ENCODE data around the gene NELFA. TPM values are rescaled to one million over a fixed set of nuclear protein-coding genes. Genes with fewer than 3 reads are reported as not detected.

NELFA gene
- total and polyA plus RNA-seq, 5 donors from 2014 or later: 20.2 to 50.7 (median 28.0) TPM

- Mint-ChIP-seq H3K27me3 (peaks cover 49% of the 10 kb centered on the region), H3K36me3 (no peaks in the 10 kb centered on the region), H3K9me3 (no peaks in the 10 kb centered on the region), H3K27ac (no peak overlapping the region), H3K4me1 (peaks cover 0 to 2% (median 0%) of the 10 kb centered on the region in 4 donors), H3K4me3 (no peak overlapping the region)
- ATAC-seq (ENCODE audit: low read depth in 2 of 2) (no peak), DNase-seq (no peak)
- H3K27me3 ChIP-seq (ENCODE audit: control insufficient read depth, insufficient read depth, low read length): peaks cover 8% of the 10 kb centered on the region
- no peaks in the 10 kb centered on the region for H3K36me3 ChIP-seq (ENCODE audit: control insufficient read depth, insufficient read depth, low read length)
- H3K4me1 ChIP-seq (ENCODE audit: control insufficient read depth, insufficient read depth, low read length, poor library complexity, severe bottlenecking): peaks cover 4% of the 10 kb centered on the region
- H3K4me3 ChIP-seq (ENCODE audit: low read depth, low read length): no peak overlapping the region
- no peak overlapping the region for H3K27ac ChIP-seq (ENCODE audit: insufficient read depth, low read length, poor library complexity, severe bottlenecking)
- H3K9me3 ChIP-seq (ENCODE audit: control insufficient read depth in 2 of 2, low read length in 2 of 2): no peaks in the 10 kb centered on the region
Observed at GRCh38 chr4:2047781-2048581, 39.2 kb upstream of the NELFA start.

- H3K27ac Mint-ChIP-seq: no peak overlapping the region
- H3K27me3 ChIP-seq (ENCODE audit: control insufficient read depth, insufficient read depth, low read length): peaks cover 2% of the 10 kb centered on the region
- H3K27me3 Mint-ChIP-seq: peaks cover 43% of the 10 kb centered on the region
Observed at GRCh38 chr4:2047031-2047660, 38.4 kb upstream of the NELFA start.

GRCh38 chr4:2046031-2046961 lies 37.5 kb upstream of the NELFA start:
- H3K4me3 ChIP-seq (ENCODE audit: low read depth, low read length): no peak overlapping the region
- peaks cover 48% of the 10 kb centered on the region for H3K27me3 Mint-ChIP-seq
- H3K36me3 Mint-ChIP-seq: no peaks in the 10 kb centered on the region
- no peaks in the 10 kb centered on the region for H3K9me3 ChIP-seq (ENCODE audit: control insufficient read depth in 2 of 2, low read length in 2 of 2)
- peak overlapping the region in 2 of 4 donors; percentile 19 to 85 for H3K4me3 Mint-ChIP-seq
- DNase-seq (no peak), ATAC-seq (ENCODE audit: low read depth in 2 of 2) (no peak)
- peaks cover 0 to 2% (median 0%) of the 10 kb centered on the region in 4 donors for H3K4me1 Mint-ChIP-seq
- no peak overlapping the region for H3K27ac ChIP-seq (ENCODE audit: insufficient read depth, low read length, poor library complexity, severe bottlenecking)
- no peaks in the 10 kb centered on the region for H3K27me3 ChIP-seq (ENCODE audit: control insufficient read depth, insufficient read depth, low read length)
- no peak overlapping the region for H3K27ac Mint-ChIP-seq
- H3K9me3 Mint-ChIP-seq: peaks cover 0 to 2% (median 0%) of the 10 kb centered on the region in 7 donors
- H3K36me3 ChIP-seq (ENCODE audit: control insufficient read depth, insufficient read depth, low read length): no peaks in the 10 kb centered on the region
- peaks cover 16% of the 10 kb centered on the region for H3K4me1 ChIP-seq (ENCODE audit: control insufficient read depth, insufficient read depth, low read length, poor library complexity, severe bottlenecking)

More at GRCh38 chr4:2047031-2047660, 38.4 kb upstream of the NELFA start:
- Mint-ChIP-seq H3K36me3 (no peaks in the 10 kb centered on the region), H3K4me1 (peaks cover 0 to 2% (median 0%) of the 10 kb centered on the region in 4 donors), H3K4me3 (peak overlapping the region in 1 of 4 donors; percentile 43), H3K9me3 (no peaks in the 10 kb centered on the region)
- ATAC-seq (ENCODE audit: low read depth in 2 of 2): no peak
- no peak for DNase-seq
- H3K4me1 ChIP-seq (ENCODE audit: control insufficient read depth, insufficient read depth, low read length, poor library complexity, severe bottlenecking): peaks cover 10% of the 10 kb centered on the region
- H3K36me3 ChIP-seq (ENCODE audit: control insufficient read depth, insufficient read depth, low read length): no peaks in the 10 kb centered on the region
- no peak overlapping the region for H3K4me3 ChIP-seq (ENCODE audit: low read depth, low read length)
- no peak overlapping the region for H3K27ac ChIP-seq (ENCODE audit: insufficient read depth, low read length, poor library complexity, severe bottlenecking)
- no peaks in the 10 kb centered on the region for H3K9me3 ChIP-seq (ENCODE audit: control insufficient read depth in 2 of 2, low read length in 2 of 2)

- Mint-ChIP-seq H3K4me3 (peak overlapping the region in 2 of 4 donors; percentile 29 to 85), H3K9me3 (peaks cover 0 to 2% (median 0%) of the 10 kb centered on the region in 7 donors), H3K27ac (peak overlapping the region in 1 of 3 donors; percentile 26), H3K27me3 (peaks cover 42% of the 10 kb centered on the region), H3K4me1 (peaks cover 0 to 2% (median 0%) of the 10 kb centered on the region in 4 donors), H3K36me3 (no peaks in the 10 kb centered on the region)
- no peaks in the 10 kb centered on the region for H3K9me3 ChIP-seq (ENCODE audit: control insufficient read depth in 2 of 2, low read length in 2 of 2)
- DNase-seq: no peak
- H3K4me1 ChIP-seq (ENCODE audit: control insufficient read depth, insufficient read depth, low read length, poor library complexity, severe bottlenecking): peaks cover 22% of the 10 kb centered on the region
- no peak overlapping the region for H3K27ac ChIP-seq (ENCODE audit: insufficient read depth, low read length, poor library complexity, severe bottlenecking)
- ATAC-seq (ENCODE audit: low read depth in 2 of 2): no peak
- H3K36me3 ChIP-seq (ENCODE audit: control insufficient read depth, insufficient read depth, low read length): no peaks in the 10 kb centered on the region
- no peak overlapping the region for H3K4me3 ChIP-seq (ENCODE audit: low read depth, low read length)
- H3K27me3 ChIP-seq (ENCODE audit: control insufficient read depth, insufficient read depth, low read length): no peaks in the 10 kb centered on the region
Observed at GRCh38 chr4:2045518-2045951, 36.8 kb upstream of the NELFA start.

GRCh38 chr4:2044542-2045517 lies 36.1 kb upstream of the NELFA start:
- Mint-ChIP-seq H3K4me1 (peaks cover 0 to 6% (median 2%) of the 10 kb centered on the region in 4 donors), H3K27ac (no peak overlapping the region), H3K9me3 (peaks cover 0 to 2% (median 0%) of the 10 kb centered on the region in 7 donors), H3K27me3 (peaks cover 42% of the 10 kb centered on the region), H3K36me3 (no peaks in the 10 kb centered on the region), H3K4me3 (peak overlapping the region in 3 of 4 donors; percentile 10 to 29 (median 13))
- ATAC-seq (ENCODE audit: low read depth in 2 of 2): no peak
- H3K4me3 ChIP-seq (ENCODE audit: low read depth, low read length): no peak overlapping the region
- DNase-seq: no peak
- H3K4me1 ChIP-seq (ENCODE audit: control insufficient read depth, insufficient read depth, low read length, poor library complexity, severe bottlenecking): peaks cover 22% of the 10 kb centered on the region
- no peak overlapping the region for H3K27ac ChIP-seq (ENCODE audit: insufficient read depth, low read length, poor library complexity, severe bottlenecking)
- no peaks in the 10 kb centered on the region for H3K27me3 ChIP-seq (ENCODE audit: control insufficient read depth, insufficient read depth, low read length)
- H3K9me3 ChIP-seq (ENCODE audit: control insufficient read depth in 2 of 2, low read length in 2 of 2): no peaks in the 10 kb centered on the region
- H3K36me3 ChIP-seq (ENCODE audit: control insufficient read depth, insufficient read depth, low read length): no peaks in the 10 kb centered on the region

- Histone ChIP-seq H3K4me1 (ENCODE audit: control insufficient read depth, insufficient read depth, low read length, poor library complexity, severe bottlenecking) (peaks cover 22% of the 10 kb centered on the region), H3K36me3 (ENCODE audit: control insufficient read depth, insufficient read depth, low read length) (no peaks in the 10 kb centered on the region), H3K27me3 (ENCODE audit: control insufficient read depth, insufficient read depth, low read length) (no peaks in the 10 kb centered on the region), H3K9me3 (ENCODE audit: control insufficient read depth in 2 of 2, low read length in 2 of 2) (no peaks in the 10 kb centered on the region), H3K4me3 (ENCODE audit: low read depth, low read length) (no peak overlapping the region), H3K27ac (ENCODE audit: insufficient read depth, low read length, poor library complexity, severe bottlenecking) (no peak overlapping the region)
- Mint-ChIP-seq H3K4me1 (peaks cover 0 to 7% (median 3%) of the 10 kb centered on the region in 4 donors), H3K36me3 (no peaks in the 10 kb centered on the region), H3K27ac (peak overlapping the region in 1 of 3 donors; percentile 9), H3K27me3 (peaks cover 42% of the 10 kb centered on the region), H3K9me3 (peaks cover 0 to 2% (median 0%) of the 10 kb centered on the region in 7 donors), H3K4me3 (peak overlapping the region in 3 of 4 donors; percentile 33 to 75 (median 38))
- DNase-seq: no peak
- ATAC-seq (ENCODE audit: low read depth in 2 of 2): no peak
Observed at GRCh38 chr4:2044119-2044485, 35.3 kb upstream of the NELFA start.

Measured in CD4-positive, CD25-positive, alpha-beta regulatory T cell (primary cell).